C4-2B (cell line): ENCODE results near the gene MSI2.

Experiments used
- ZFX ChIP-seq: fragments of 450-650 bp; IDR thresholded peaks from 2 replicates; pipeline ENCODE4 v1.6.1; 2017
- TF ChIP-seq, protein P1 (sequence below): fragments of 450-650 bp; conservative IDR thresholded peaks from 2 replicates; pipeline ENCODE4 v1.5.1; 2017; ENCODE audit warnings: mild to moderate bottlenecking

DNA sequence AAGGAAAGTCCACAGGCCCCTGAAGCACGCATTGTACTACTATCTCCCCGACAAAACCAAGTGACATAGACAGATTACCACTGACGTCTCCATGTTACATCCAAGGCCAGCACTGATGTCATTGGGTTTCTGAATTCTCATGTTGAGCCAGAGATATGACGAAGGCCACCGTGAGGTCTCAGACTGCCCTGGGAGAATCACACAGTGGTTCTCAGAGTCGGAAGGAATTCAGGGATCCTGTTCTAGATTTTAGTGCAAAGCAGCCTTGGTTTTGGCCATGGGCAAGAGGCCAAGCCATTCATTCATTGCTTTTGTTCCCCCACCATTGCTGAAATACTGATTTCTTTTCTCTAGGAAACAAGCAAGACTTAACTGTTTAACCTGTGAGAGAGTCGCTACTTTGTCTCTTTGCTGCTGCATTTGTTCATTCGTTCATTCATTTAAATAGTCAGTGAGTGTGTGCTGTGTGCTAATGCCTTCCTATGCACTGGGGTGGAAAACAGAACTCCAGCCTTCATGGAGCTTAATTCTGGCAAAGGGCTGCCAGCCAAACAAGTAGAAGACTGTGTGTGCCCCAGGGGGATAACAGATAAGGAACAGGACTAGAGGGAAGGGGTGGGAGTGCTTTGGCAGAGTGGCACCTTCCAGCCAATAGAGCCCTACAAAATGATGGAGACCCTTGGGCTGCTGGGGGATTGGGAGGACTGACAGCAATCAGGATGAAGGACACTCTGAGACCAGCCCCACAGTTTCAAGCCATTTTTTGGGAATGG is 222.3 kb downstream of the MSI2 start:
- TF ChIP-seq, protein P1, sequence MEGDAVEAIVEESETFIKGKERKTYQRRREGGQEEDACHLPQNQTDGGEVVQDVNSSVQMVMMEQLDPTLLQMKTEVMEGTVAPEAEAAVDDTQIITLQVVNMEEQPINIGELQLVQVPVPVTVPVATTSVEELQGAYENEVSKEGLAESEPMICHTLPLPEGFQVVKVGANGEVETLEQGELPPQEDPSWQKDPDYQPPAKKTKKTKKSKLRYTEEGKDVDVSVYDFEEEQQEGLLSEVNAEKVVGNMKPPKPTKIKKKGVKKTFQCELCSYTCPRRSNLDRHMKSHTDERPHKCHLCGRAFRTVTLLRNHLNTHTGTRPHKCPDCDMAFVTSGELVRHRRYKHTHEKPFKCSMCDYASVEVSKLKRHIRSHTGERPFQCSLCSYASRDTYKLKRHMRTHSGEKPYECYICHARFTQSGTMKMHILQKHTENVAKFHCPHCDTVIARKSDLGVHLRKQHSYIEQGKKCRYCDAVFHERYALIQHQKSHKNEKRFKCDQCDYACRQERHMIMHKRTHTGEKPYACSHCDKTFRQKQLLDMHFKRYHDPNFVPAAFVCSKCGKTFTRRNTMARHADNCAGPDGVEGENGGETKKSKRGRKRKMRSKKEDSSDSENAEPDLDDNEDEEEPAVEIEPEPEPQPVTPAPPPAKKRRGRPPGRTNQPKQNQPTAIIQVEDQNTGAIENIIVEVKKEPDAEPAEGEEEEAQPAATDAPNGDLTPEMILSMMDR, result no peak
- no peak for TF ChIP-seq ZFX
